Transverse colon (tissue), 4 donors: ENCODE results near the gene ARHGDIG. TPM values are rescaled to one million over a fixed set of nuclear protein-coding genes. Genes with fewer than 3 reads are reported as not detected.
A peak's percentile ranks its signal among the peaks of the same experiment; 100 is the strongest.

Source experiments
- DNase-seq: peaks from one replicate; pipeline ENCODE4 v3.0.0-alpha.2; 2019
- H3K27ac ChIP-seq, 4 donors: fragments of 200-600 bp; sonication (generic); 2 replicates each; pipeline ENCODE4 v1.5.1; 2016 to 2018; ENCODE audit warnings: inconsistent platforms in 4 of 4
- H3K27me3 ChIP-seq: fragments of 200-600 bp; sonication (generic); 2 replicates; pipeline ENCODE4 v1.5.1; 2017; ENCODE audit warnings: inconsistent platforms
- H3K36me3 ChIP-seq, 4 donors: fragments of 200-600 bp; sonication (generic); 2 replicates each; pipeline ENCODE4 v1.5.1; 2017 to 2019; ENCODE audit warnings: inconsistent platforms in 4 of 4
- H3K4me1 ChIP-seq, 4 donors: fragments of 200-600 bp; sonication (generic); 2 replicates each; pipeline ENCODE4 v1.5.1; 2017 to 2020; ENCODE audit warnings: inconsistent platforms in 4 of 4
- H3K4me3 ChIP-seq, 4 donors: fragments of 200-600 bp; sonication (generic); 1 replicate in 1 of 4; 2 replicates in 3 of 4; pipeline versions ENCODE4 v1.5.1 to v1.6.1; 2017 to 2019; ENCODE audit warnings: inconsistent platforms in 4 of 4
- H3K9me3 ChIP-seq, 2 donors: fragments of 200-600 bp; sonication (generic); 2 replicates each; pipeline ENCODE4 v1.5.1; 2017 to 2019; ENCODE audit warnings: inconsistent platforms in 2 of 2
- EP300 ChIP-seq: sonication (generic); formaldehyde crosslinking; IDR thresholded peaks from one replicate; pipeline ENCODE4 v1.6.1; 2017; ENCODE audit warnings: antibody characterized with exemption, low read depth
- POLR2A ChIP-seq: fragments of 450-650 bp; IDR thresholded peaks from one replicate; pipeline ENCODE4 v1.6.1; 2016; ENCODE audit warnings: antibody characterized with exemption, mild to moderate bottlenecking, moderate library complexity
- POLR2AphosphoS5 ChIP-seq, 3 donors: sonication (generic); formaldehyde crosslinking; IDR thresholded peaks; one replicate each; pipeline ENCODE4 v1.6.1; 2016; ENCODE audit warnings: antibody characterized with exemption in 3 of 3
- WGBS, 2 donors: methylation state at CpG; one replicate each; pipeline ENCODE4 v1.1.5; 2018; ENCODE audit warnings: low coverage in 1 of 2; 5-methylcytosine and 5-hydroxymethylcytosine counted together
- in situ Hi-C, 4 donors: fragments of 200-750 bp; cut with MboI; loops; one replicate each; pipeline versions ENCODE4 v1.15.0 to v1.15.1; 2017; ENCODE audit warnings: low sequenced_read_pairs in 3 of 4, low pct_ligation_motif_present in 1 of 4, low pct_unique_long_range_greater_than_20kb in 1 of 4
- intact Hi-C: fragments of 100-400 bp; cut with DNase I; formaldehyde crosslinking; loops from one replicate; pipeline ENCODE4 v1.15.1; 2023; ENCODE audit warnings: low total_unique reads
- total RNA-seq, 4 donors: library from RNA; depleted of rRNA; stranded (reverse); fragments of >200 nt; gene quantifications; one replicate each; pipeline ENCODE4 v1.1.0, GENCODE V29; 2016
- TF ChIP-seq, protein P1 (sequence below), 5 experiments: fragments of 200-600 bp in 3 of 5; fragments of 450-650 bp in 2 of 5; sonication (generic) in 3 of 5; IDR thresholded peaks; 1 replicate in 2 of 5; 2 replicates in 3 of 5; pipeline ENCODE4 v1.5.1; 2016 to 2017; ENCODE audit warnings: antibody characterized with exemption in 5 of 5, inconsistent platforms in 3 of 5, mild to moderate bottlenecking in 2 of 5, moderate library complexity in 1 of 5

The ARHGDIG gene
- total RNA-seq, 4 donors from 2014 or later: 0.95 TPM; not detected in 3

DNA sequence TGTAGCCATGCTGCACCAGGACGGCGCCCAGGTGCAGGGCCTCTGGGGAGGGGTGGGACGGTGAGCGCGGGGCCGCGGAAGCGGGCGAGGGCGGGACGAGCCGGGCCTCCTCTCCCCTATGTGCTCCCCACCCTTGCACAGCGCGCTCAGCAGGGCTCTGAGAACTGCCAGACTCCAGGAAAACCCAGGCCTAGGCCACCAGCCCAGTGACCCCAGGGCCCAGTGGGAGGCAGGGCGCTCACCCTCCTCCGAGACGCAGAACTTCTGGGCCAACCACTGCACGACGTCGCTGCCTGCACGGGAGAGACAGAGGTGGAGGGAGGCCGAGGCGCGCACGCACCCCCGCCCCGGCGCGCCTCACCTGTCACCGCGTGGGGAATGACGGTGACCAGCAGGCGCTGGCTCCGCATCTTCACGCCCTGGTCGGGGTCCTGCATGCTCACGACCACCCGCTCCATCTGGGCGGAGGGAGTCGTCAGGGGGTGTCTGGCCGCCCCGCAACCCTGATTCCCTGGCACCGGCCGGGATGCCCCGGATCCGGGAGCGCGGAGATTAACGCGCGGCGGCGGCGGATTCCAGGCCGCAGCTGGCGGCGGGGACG lies 5.2 kb upstream of the ARHGDIG start:
- Histone ChIP-seq H3K27me3 (peaks cover 33% of the 10 kb centered on the region), H3K9me3 (no peaks in the 10 kb centered on the region), H3K4me1 (peaks cover 5 to 25% (median 19%) of the 10 kb centered on the region in 4 donors), H3K36me3 (no peaks in the 10 kb centered on the region), H3K4me3 (peak overlapping the region; percentile 17 to 61 (median 39)), H3K27ac (peak overlapping the region in 1 of 4 donors; percentile 14)
- in situ Hi-C loops: no loop called here
- 0 to 4% methylated on average over 5 to 41 of the region's 58 CpGs for WGBS, 2 donors
- intact Hi-C loops: no loop called here
- DNase-seq: no peak
- TF ChIP-seq POLR2A (no peak), EP300 (no peak), POLR2AphosphoS5 (IDR thresholded peaks at IDR 0.05) (no peak)
- TF ChIP-seq, protein P1, sequence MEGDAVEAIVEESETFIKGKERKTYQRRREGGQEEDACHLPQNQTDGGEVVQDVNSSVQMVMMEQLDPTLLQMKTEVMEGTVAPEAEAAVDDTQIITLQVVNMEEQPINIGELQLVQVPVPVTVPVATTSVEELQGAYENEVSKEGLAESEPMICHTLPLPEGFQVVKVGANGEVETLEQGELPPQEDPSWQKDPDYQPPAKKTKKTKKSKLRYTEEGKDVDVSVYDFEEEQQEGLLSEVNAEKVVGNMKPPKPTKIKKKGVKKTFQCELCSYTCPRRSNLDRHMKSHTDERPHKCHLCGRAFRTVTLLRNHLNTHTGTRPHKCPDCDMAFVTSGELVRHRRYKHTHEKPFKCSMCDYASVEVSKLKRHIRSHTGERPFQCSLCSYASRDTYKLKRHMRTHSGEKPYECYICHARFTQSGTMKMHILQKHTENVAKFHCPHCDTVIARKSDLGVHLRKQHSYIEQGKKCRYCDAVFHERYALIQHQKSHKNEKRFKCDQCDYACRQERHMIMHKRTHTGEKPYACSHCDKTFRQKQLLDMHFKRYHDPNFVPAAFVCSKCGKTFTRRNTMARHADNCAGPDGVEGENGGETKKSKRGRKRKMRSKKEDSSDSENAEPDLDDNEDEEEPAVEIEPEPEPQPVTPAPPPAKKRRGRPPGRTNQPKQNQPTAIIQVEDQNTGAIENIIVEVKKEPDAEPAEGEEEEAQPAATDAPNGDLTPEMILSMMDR (IDR thresholded peaks at IDR 0.05): no peak

DNA sequence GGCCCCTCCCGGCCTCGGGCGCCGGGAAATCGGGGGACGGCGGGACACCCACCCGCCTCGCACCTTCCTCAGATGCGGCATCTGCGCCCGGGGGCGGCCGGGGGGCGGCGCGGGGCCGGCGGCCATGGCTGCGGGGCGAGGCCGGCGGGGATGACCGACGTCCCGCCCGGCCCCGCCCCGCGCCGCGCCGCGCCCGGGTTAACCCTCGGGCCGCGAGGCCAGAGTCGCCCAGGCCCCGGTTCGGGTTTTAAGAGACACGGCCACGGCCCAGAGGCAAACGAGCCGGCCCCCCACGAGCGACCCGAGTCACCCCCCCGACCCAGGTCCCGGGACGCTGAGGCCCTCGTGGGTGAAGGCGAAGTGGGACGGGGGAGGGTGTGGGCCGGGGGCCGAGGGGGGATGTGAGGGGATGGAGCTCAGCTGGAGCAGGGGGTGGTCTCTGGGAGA lies 4.6 kb upstream of the ARHGDIG start, which contains the start of gene RGS11:
TSS of gene RGS11 (minus strand) at position 159 of the 447 bp plus-strand sequence. CDS start at position 126, 33 bp downstream.
- peak within 1 kb of the TSS in 1 of 4 donors; percentile 14 for H3K27ac ChIP-seq
- TF ChIP-seq, protein P1 (IDR thresholded peaks at IDR 0.05): no peak
- TF ChIP-seq EP300: no peak
- TF ChIP-seq POLR2AphosphoS5 (IDR thresholded peaks at IDR 0.05): no peak
- TF ChIP-seq POLR2A: no peak
- intact Hi-C loops: no loop called here
- peaks cover 37% of the 10 kb centered on the region for H3K27me3 ChIP-seq
- WGBS, 2 donors: 2% methylated on average over 35 of the region's 56 CpGs; no CpG with 5 or more reads in 1 of the 2 donors
- H3K36me3 ChIP-seq: no peaks in the 10 kb centered on the region
- in situ Hi-C loops: no loop called here
- H3K4me1 ChIP-seq: peaks cover 8 to 27% (median 22%) of the 10 kb centered on the region in 4 donors
- DNase-seq: no peak
- H3K9me3 ChIP-seq: no peaks in the 10 kb centered on the region
- peak within 1 kb of the TSS; percentile 17 to 61 (median 39) for H3K4me3 ChIP-seq

DNA sequence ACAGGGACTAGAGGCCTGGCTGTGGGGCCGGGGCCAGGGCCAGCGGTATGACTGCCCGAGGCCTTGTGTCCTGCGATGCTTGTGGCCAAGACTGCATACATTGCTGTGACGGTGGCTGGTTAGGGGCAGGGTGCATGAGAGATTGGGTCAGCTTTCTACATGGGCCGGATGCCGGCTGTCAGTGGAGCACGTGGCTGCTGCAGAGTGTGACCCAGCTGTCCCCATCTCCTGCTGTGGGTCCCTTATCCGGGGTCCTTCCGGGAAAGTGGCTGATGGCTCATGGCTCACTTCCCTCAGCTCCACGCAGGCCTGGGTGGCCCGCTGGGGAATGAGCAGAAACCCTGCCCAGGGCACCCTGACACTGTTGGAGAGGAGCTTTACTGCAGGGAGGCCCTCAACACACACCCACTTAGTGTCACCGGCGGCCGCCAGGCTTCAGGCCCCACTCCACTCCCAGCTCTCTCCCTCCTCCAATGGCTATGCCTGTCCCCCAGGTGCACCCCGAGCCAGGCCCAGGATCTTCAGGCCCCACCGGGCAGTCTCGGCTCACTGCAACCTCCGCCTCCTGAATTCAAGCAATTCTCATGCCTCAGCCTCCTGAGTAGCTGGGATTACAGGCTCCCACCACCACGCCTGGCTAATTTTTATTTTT lies 3.8 kb upstream of the ARHGDIG start:
- peaks cover 44% of the 10 kb centered on the region for H3K27me3 ChIP-seq
- in situ Hi-C loops (no loop called here), intact Hi-C loops (no loop called here)
- DNase-seq: no peak
- TF ChIP-seq POLR2A (no peak), POLR2AphosphoS5 (IDR thresholded peaks at IDR 0.05) (no peak), EP300 (no peak)
- TF ChIP-seq, protein P1 (IDR thresholded peaks at IDR 0.05): no peak
- WGBS, 2 donors: 71 to 75% methylated on average over 5 to 20 of the region's 20 CpGs
- no peaks in the 10 kb centered on the region for H3K36me3 ChIP-seq
- H3K4me3 ChIP-seq: no peak overlapping the region
- H3K27ac ChIP-seq: no peak overlapping the region
- H3K9me3 ChIP-seq: no peaks in the 10 kb centered on the region
- peaks cover 11 to 35% (median 26%) of the 10 kb centered on the region in 4 donors for H3K4me1 ChIP-seq

DNA sequence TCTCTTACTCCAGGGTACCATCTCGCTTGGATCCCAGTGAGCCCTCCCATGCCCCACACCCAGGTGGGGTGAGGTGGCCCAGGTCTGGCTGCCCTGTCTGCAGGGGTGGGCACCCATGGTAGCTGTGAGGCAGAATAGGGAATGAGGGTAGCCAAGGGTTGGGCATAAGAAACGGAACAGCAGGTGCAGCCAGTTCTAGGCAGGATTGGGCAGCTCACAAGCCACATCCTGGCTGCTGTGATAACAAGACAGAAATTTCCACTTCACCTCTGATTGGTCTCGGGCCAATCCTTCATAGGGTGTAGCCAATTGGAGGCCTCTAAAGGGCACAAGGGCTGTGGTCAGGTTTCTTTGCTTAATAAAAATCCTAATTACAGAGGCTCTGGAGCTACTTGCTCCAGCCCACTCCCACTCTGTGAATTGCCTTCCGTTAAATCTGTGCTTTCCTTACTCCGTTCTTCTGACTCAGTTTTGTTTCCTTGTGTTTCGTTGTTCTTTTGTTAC lies 1.5 kb upstream of the ARHGDIG start:
- Histone ChIP-seq H3K27ac (no peak overlapping the region), H3K4me3 (no peak overlapping the region), H3K36me3 (no peaks in the 10 kb centered on the region), H3K4me1 (peaks cover 11 to 36% (median 19%) of the 10 kb centered on the region in 4 donors), H3K9me3 (no peaks in the 10 kb centered on the region), H3K27me3 (peaks cover 63% of the 10 kb centered on the region)
- TF ChIP-seq POLR2AphosphoS5 (IDR thresholded peaks at IDR 0.05): no peak
- no peak for TF ChIP-seq POLR2A
- TF ChIP-seq, protein P1 (IDR thresholded peaks at IDR 0.05): no peak
- no peak for TF ChIP-seq EP300
- WGBS, 2 donors: 51 to 52% methylated on average over 6 of the region's 6 CpGs
- intact Hi-C loops: no loop called here
- no peak for DNase-seq
- in situ Hi-C loops: no loop called here
